Astrocyte of the cerebellum (primary cell): Measurements from ENCODE around the gene GNL2.
"Not testable (repeated sequence)": the region's sequence is repeated elsewhere in the genome, so short reads cannot be mapped to it uniquely, and the experiment has no call there.

Experiments used
- DNase-seq: peaks from one replicate; pipeline ENCODE4 v3.0.0-alpha.2; 2011; ENCODE audit warnings: low read depth
- H3K4me3 ChIP-seq: 2 replicates; pipeline ENCODE4 v1.5.1; 2011; ENCODE audit warnings: mild to moderate bottlenecking, low read depth, low read length, moderate library complexity
- CTCF ChIP-seq: IDR thresholded peaks from 2 replicates; pipeline ENCODE4 v1.5.1; 2012; ENCODE audit warnings: low read length, low read depth, moderate library complexity, mild to moderate bottlenecking; ENCODE audit errors: missing control alignments
- in situ Hi-C: cut with HindIII; loops from 2 replicates; pipeline ENCODE4 v1.10.0; 2017; ENCODE audit warnings: low sequenced_read_pairs

Gene GNL2

GRCh38 chr1:37601441-37601840, 5.7 kb upstream of the GNL2 start:
- DNase-seq: no peak
- TF ChIP-seq CTCF: no peak
- no peak overlapping the region for H3K4me3 ChIP-seq
- in situ Hi-C loops: no loop called here

DNA sequence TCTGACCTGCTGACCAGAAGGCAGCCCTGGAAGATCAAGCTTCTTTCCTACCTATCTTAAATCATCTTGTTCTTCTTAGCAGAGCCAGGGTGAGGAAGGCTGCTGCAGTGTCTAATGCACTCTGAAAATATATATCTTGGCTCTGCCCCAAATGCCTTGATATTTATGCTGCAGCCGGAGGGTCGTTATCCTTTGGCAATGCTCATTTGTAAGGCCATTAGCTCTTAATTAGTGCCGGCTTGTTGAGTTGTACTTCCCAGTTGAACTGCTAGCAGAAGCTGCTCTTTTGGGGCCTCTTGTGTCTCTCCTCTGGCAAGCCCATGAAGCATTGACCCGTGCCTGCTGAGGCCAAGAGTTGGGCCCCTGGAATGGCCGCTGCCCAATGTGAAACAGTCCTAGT, 4.2 kb upstream of the GNL2 start:
- DNase-seq: no peak
- in situ Hi-C loops: no loop called here
- TF ChIP-seq CTCF: no peak
- H3K4me3 ChIP-seq: no peak overlapping the region

DNA sequence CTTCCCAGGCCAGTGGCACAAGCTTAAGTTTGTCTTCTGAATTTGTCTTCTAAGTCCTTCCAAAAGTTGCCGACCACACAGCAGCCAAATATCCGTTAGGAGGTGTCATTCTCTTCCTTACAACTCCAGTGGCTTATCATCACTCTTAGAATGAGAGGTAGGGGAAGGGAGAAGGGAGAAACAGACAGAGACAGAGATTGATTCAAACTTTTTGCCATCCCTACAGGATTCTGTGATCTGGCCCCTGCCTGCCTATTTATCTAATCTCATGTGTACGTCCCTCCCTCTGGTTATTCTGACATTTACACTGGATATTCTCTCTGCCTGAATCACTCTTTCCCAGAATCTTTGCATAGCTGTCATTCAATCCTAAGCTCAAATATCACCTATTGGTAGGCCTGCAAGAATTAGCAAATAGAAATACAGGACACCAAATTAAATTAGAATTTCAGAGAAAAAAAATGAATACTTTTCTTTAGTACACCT, 488 bp upstream of the GNL2 start:
- no peak for TF ChIP-seq CTCF
- in situ Hi-C loops: no loop called here
- peak overlapping the region; percentile 96 for H3K4me3 ChIP-seq
- no peak for DNase-seq

- H3K4me3 ChIP-seq: no peak overlapping the region
- DNase-seq: no peak
- in situ Hi-C loops: no loop called here
- no peak for TF ChIP-seq CTCF
Measured at GRCh38 chr1:37593726-37594125, 2.0 kb downstream of the GNL2 start.

DNA sequence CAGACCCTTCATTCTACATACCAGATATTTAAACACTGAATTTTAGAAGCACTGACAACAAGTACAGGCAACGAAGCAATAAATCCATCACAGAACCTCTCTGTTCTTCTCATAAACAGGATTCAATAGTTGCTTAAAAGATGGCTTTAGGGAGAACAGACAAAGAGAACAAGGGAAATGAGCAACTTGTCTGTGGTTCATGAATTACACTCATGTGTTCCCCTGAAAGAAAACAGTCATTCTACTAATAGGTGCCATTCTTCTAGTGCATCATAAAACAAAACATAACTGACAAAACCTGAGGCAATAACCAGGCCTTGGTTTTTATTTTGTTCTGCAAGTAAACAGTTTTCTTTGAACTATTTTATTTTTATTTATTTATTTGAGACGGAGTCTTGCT, 6.8 kb downstream of the GNL2 start:
- TF ChIP-seq CTCF: no peak
- in situ Hi-C loops: no loop called here
- no peak for DNase-seq
- no peak overlapping the region for H3K4me3 ChIP-seq

DNA sequence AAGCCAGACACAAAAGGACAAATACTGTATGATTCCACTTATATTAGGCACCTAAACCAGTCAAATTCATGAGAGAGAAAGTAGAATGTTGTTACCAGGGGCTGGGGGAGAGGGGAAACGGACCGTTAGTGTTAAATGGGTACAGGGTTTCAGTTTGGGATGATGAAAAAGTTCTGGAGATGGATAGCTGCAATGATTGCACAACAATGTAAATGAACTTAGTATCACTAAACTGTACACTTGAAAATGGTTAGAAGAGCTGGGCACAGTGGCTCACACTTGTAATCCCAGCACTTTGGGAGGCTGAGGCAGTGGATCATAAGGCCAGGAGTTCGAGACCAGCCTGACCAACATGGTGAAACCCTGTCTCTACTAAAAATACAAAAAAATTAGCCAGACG, 11.2 kb downstream of the GNL2 start:
- H3K4me3 ChIP-seq, in situ Hi-C loops, DNase-seq: not testable (repeated sequence)

- TF ChIP-seq CTCF: no peak
- DNase-seq: no peak
- H3K4me3 ChIP-seq: no peak overlapping the region
- in situ Hi-C loops: no loop called here
Measured at GRCh38 chr1:37575692-37576091, 20.0 kb downstream of the GNL2 start.
